NB4 (cell line): ENCODE results near the gene KIRREL3.

Source experiments
- CTCF ChIP-seq: IDR thresholded peaks from one replicate; pipeline ENCODE4 v1.5.1; 2012; ENCODE audit warnings: low read depth, low read length
- TF ChIP-seq, protein P1 (sequence below): IDR thresholded peaks from 2 replicates; pipeline ENCODE4 v1.6.1; 2011; ENCODE audit warnings: low read depth, low read length

GRCh38 chr11:126405906-126406305, 594.7 kb downstream of the KIRREL3 start:
- no peak for TF ChIP-seq CTCF
- TF ChIP-seq, protein P1, sequence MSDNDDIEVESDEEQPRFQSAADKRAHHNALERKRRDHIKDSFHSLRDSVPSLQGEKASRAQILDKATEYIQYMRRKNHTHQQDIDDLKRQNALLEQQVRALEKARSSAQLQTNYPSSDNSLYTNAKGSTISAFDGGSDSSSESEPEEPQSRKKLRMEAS: no peak
